GM12891 (cell line): ENCODE measurements around the gene KCNAB3. TPM values are rescaled to one million over a fixed set of nuclear protein-coding genes. Genes with fewer than 3 reads are reported as not detected.

Source experiments
- DNase-seq: peaks from one replicate; pipeline ENCODE4 v3.0.0; 2011; ENCODE audit warnings: low spot score; ENCODE audit not compliant: insufficient read length
- FAIRE-seq: peaks from 2 replicates; lab custom pipeline; 2011; peaks lifted over from hg19 to GRCh38; lab: Jason Lieb, UNC
- PAX5 ChIP-seq: IDR thresholded peaks from 2 replicates; pipeline ENCODE4 v1.6.1; 2011; ENCODE audit warnings: low read length, moderate library complexity, mild to moderate bottlenecking; ENCODE audit not compliant: insufficient read depth, severe bottlenecking
- POLR2A ChIP-seq: IDR thresholded peaks from 2 replicates; pipeline ENCODE4 v1.6.1; 2011; ENCODE audit warnings: low read depth, low read length, control low read depth
- POLR2AphosphoS5 ChIP-seq: IDR thresholded peaks from 2 replicates; pipeline ENCODE4 v1.6.1; 2011; ENCODE audit warnings: low read depth, low read length, control low read depth
- POU2F2 ChIP-seq: IDR thresholded peaks from 2 replicates; pipeline ENCODE4 v1.6.1; 2011; ENCODE audit warnings: low read depth, mild to moderate bottlenecking, control low read depth, low read length, moderate library complexity
- SPI1 ChIP-seq: IDR thresholded peaks from 2 replicates; pipeline ENCODE4 v1.6.1; 2011; ENCODE audit warnings: low read depth, low read length, control low read depth
- TAF1 ChIP-seq: IDR thresholded peaks from 2 replicates; pipeline ENCODE4 v1.6.1; 2011; ENCODE audit warnings: low read depth, low read length, control low read depth
- polyA plus RNA-seq: library from polyadenylated mRNA; unstranded; fragments of >200 nt; gene quantifications from one replicate; pipeline ENCODE4 v1.2.1, GENCODE V29; 2012; ENCODE audit warnings: low read depth, missing spikeins, inconsistent platforms; ENCODE audit not compliant: missing spikeins

Gene KCNAB3
- polyA plus RNA-seq: 2.3 TPM

GRCh38 chr17:7929158-7930023 lies at the start of gene KCNAB3:
Gene KCNAB3 (minus strand): TSS chr17:7929856. CDS start chr17:7929435, 421 bp downstream.
- TF ChIP-seq TAF1: no peak
- no peak for TF ChIP-seq POLR2A
- no peak for TF ChIP-seq POLR2AphosphoS5
- no peak for TF ChIP-seq PAX5
- no peak for TF ChIP-seq POU2F2
- TF ChIP-seq SPI1: no peak
- DNase-seq (no peak), FAIRE-seq (no peak)

- no peak for TF ChIP-seq SPI1
- no peak for TF ChIP-seq POLR2A
- no peak for TF ChIP-seq TAF1
- TF ChIP-seq POLR2AphosphoS5: no peak
- no peak for TF ChIP-seq POU2F2
- no peak for TF ChIP-seq PAX5
- no peak for DNase-seq
- no peak for FAIRE-seq
Observed at GRCh38 chr17:7977805-7978204, 48.1 kb upstream of the KCNAB3 start.

- FAIRE-seq: no peak
- no peak for TF ChIP-seq POU2F2
- no peak for DNase-seq
Observed at GRCh38 chr17:7977039-7977438, 47.4 kb upstream of the KCNAB3 start.

- TF ChIP-seq PAX5 (no peak), SPI1 (no peak), POU2F2 (no peak), TAF1 (no peak), POLR2AphosphoS5 (no peak), POLR2A (no peak)
- FAIRE-seq: no peak
- no peak for DNase-seq
Observed at GRCh38 chr17:7974638-7975131, 45.0 kb upstream of the KCNAB3 start.

GRCh38 chr17:7972131-7972785 lies 42.6 kb upstream of the KCNAB3 start:
- DNase-seq: no peak
- no peak for TF ChIP-seq SPI1
- TF ChIP-seq TAF1: no peak
- no peak for TF ChIP-seq PAX5
- TF ChIP-seq POLR2AphosphoS5: no peak
- TF ChIP-seq POU2F2: no peak
- TF ChIP-seq POLR2A: no peak
- FAIRE-seq: no peak

- DNase-seq: no peak
- no peak for FAIRE-seq
- TF ChIP-seq POLR2AphosphoS5 (no peak), TAF1 (no peak), POU2F2 (no peak), PAX5 (no peak), SPI1 (no peak), POLR2A (no peak)
Observed at GRCh38 chr17:7971651-7972050, 42.0 kb upstream of the KCNAB3 start.

GRCh38 chr17:7969433-7969832 lies 39.8 kb upstream of the KCNAB3 start:
- FAIRE-seq (no peak), DNase-seq (no peak)
- TF ChIP-seq POLR2AphosphoS5: no peak
- TF ChIP-seq PAX5: no peak
- no peak for TF ChIP-seq SPI1
- TF ChIP-seq POLR2A: no peak
- no peak for TF ChIP-seq TAF1
- no peak for TF ChIP-seq POU2F2

- no peak for TF ChIP-seq POLR2AphosphoS5
- TF ChIP-seq POU2F2: no peak
- no peak for TF ChIP-seq PAX5
- TF ChIP-seq TAF1: no peak
- no peak for DNase-seq
- FAIRE-seq: no peak
Observed at GRCh38 chr17:7967751-7968150, 38.1 kb upstream of the KCNAB3 start.

- no peak for FAIRE-seq
- TF ChIP-seq POLR2A: no peak
- no peak for TF ChIP-seq TAF1
- TF ChIP-seq POLR2AphosphoS5: no peak
- TF ChIP-seq SPI1: no peak
- no peak for TF ChIP-seq PAX5
- no peak for TF ChIP-seq POU2F2
Observed at GRCh38 chr17:7961421-7961820, 31.8 kb upstream of the KCNAB3 start.

More at GRCh38 chr17:7961421-7961820, 31.8 kb upstream of the KCNAB3 start:
- DNase-seq: no peak
